SU-DHL-6 (cell line): Measurements from ENCODE around the gene ZDHHC20.

Source experiments
- CTCF ChIP-seq: fragments of 200-600 bp; sonication (generic); IDR thresholded peaks from one replicate; pipeline ENCODE4 v1.5.1; 2017; ENCODE audit warnings: antibody characterized with exemption, mild to moderate bottlenecking, low read length, moderate library complexity; ENCODE audit not compliant: insufficient read depth, poor library complexity, severe bottlenecking
- EZH2phosphoT487 ChIP-seq: fragments of 200-600 bp; sonication (generic), shearing (Covaris generic); conservative IDR thresholded peaks from 2 replicates; pipeline ENCODE4 v1.6.1; 2018; ENCODE audit warnings: mild to moderate bottlenecking, antibody characterized with exemption, low read length, moderate library complexity, mixed read lengths

DNA sequence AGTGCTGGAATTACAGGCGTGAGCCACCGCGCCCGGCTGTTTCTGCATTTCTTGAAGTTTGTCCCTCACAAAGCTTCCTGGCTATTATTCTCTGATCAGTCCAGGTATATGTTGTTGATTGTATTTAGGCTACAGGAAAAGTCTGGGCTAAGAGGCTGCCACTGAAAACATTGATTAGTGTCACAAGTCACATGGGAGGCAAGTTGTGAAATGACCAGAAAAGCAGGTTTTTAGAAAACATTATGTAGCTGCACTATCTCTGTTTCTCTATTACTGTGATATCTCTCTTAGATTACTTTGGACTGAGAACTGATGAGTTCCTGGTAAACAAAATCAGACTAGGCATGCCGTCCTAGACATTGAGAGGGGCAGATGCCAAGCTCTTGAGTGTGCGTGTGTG is 16.0 kb upstream of the ZDHHC20 start:
- TF ChIP-seq CTCF: no peak
- TF ChIP-seq EZH2phosphoT487: no peak
